Hepatocyte (in vitro differentiated cells): ENCODE results near the gene ZSWIM4. TPM values are rescaled to one million over a fixed set of nuclear protein-coding genes. Genes with fewer than 3 reads are reported as not detected.

ENCODE experiments used
- DNase-seq: peaks from one replicate; pipeline ENCODE4 v3.0.0-alpha.2; 2016; ENCODE audit warnings: low spot score
- H2AFZ ChIP-seq: fragments of 200-600 bp; sonication (generic); 2 replicates; pipeline ENCODE4 v1.6.0; 2016; ENCODE audit warnings: antibody characterized with exemption, mild to moderate bottlenecking
- H3K27ac ChIP-seq: fragments of 200-600 bp; sonication (generic); 2 replicates; pipeline ENCODE4 v1.5.1; 2016; ENCODE audit warnings: mild to moderate bottlenecking
- H3K27me3 ChIP-seq: fragments of 200-600 bp; sonication (generic); 2 replicates; pipeline ENCODE4 v1.6.1; 2016
- H3K36me3 ChIP-seq: fragments of 200-600 bp; sonication (generic); replicated peaks from 2 replicates; pipeline ENCODE4 v1.5.1; 2016; ENCODE audit warnings: low read depth; ENCODE audit not compliant: insufficient read depth
- H3K4me1 ChIP-seq: fragments of 200-600 bp; sonication (generic); 2 replicates; pipeline ENCODE4 v1.5.1; 2016; ENCODE audit warnings: mild to moderate bottlenecking, moderate library complexity; ENCODE audit not compliant: insufficient read depth
- H3K4me2 ChIP-seq: fragments of 200-600 bp; sonication (generic); 2 replicates; pipeline ENCODE4 v1.6.0; 2016
- H3K4me3 ChIP-seq: fragments of 200-600 bp; sonication (generic); 2 replicates; pipeline ENCODE4 v1.5.1; 2016; ENCODE audit warnings: mild to moderate bottlenecking
- H3K79me2 ChIP-seq: fragments of 200-600 bp; sonication (generic); 2 replicates; pipeline ENCODE4 v1.6.0; 2017; ENCODE audit warnings: mild to moderate bottlenecking
- H3K9me2 ChIP-seq: fragments of 200-600 bp; sonication (generic); replicated peaks from 2 replicates; pipeline ENCODE4 v1.6.0; 2017; ENCODE audit warnings: mild to moderate bottlenecking; ENCODE audit not compliant: insufficient read depth
- H3K9me3 ChIP-seq: fragments of 200-600 bp; sonication (generic); 2 replicates; pipeline ENCODE4 v1.5.1; 2016; ENCODE audit warnings: low read depth, mild to moderate bottlenecking
- H4K20me1 ChIP-seq: fragments of 200-600 bp; sonication (generic); 2 replicates; pipeline ENCODE4 v1.6.0; 2016; ENCODE audit warnings: mild to moderate bottlenecking; ENCODE audit not compliant: insufficient read depth, poor library complexity, severe bottlenecking
- CTCF ChIP-seq: fragments of 200-600 bp; sonication (generic); IDR thresholded peaks from 2 replicates; pipeline ENCODE4 v1.5.1; 2016; ENCODE audit warnings: antibody characterized with exemption, mild to moderate bottlenecking; ENCODE audit not compliant: poor library complexity
- EZH2 ChIP-seq: fragments of 200-600 bp; sonication (generic); IDR thresholded peaks from 2 replicates; pipeline ENCODE4 v1.6.1; 2016; ENCODE audit warnings: antibody characterized with exemption, mild to moderate bottlenecking, borderline replicate concordance
- EZH2phosphoT487 ChIP-seq: fragments of 200-600 bp; sonication (generic); IDR thresholded peaks from one replicate; pipeline ENCODE4 v1.6.1; 2018; ENCODE audit warnings: antibody characterized with exemption, mild to moderate bottlenecking, low read depth, moderate library complexity; ENCODE audit not compliant: unreplicated experiment, severe bottlenecking
- WGBS: methylation state at CpG from one replicate; pipeline ENCODE4 v1.1.6; 2016; ENCODE audit warnings: low lambda C conversion rate; ENCODE audit errors: missing lambda C conversion rate; 5-methylcytosine and 5-hydroxymethylcytosine counted together
- polyA plus RNA-seq: library from polyadenylated mRNA; unstranded; fragments of >200 nt; fragmentation: Nextera tagmentation; extraction: Ambion mirVana; gene quantifications from 2 replicates; pipeline ENCODE4 v1.2.1, GENCODE V29; 2016
- total RNA-seq: library from RNA; depleted of rRNA; stranded (reverse); fragments of >200 nt; gene quantifications from 2 replicates; pipeline ENCODE4 v1.2.3, GENCODE V29; 2014

Gene ZSWIM4
- total and polyA plus RNA-seq, 2 experiments from 2014 or later = 3.5 to 3.7 TPM

GRCh38 chr19:13846557-13847406, 51.5 kb downstream of the ZSWIM4 start:
- Histone ChIP-seq H4K20me1 (peaks cover 7% of the 10 kb centered on the region), H3K4me1 (peaks cover 58% of the 10 kb centered on the region), H3K79me2 (peaks cover 12% of the 10 kb centered on the region), H3K4me3 (no peak overlapping the region), H3K27ac (peak overlapping the region; percentile 99), H3K9me3 (no peaks in the 10 kb centered on the region), H3K36me3 (no peaks in the 10 kb centered on the region), H3K4me2 (peak overlapping the region; percentile 81), H3K27me3 (no peaks in the 10 kb centered on the region), H2AFZ (no peak overlapping the region), H3K9me2 (no peaks in the 10 kb centered on the region)
- peak; percentile 96 for DNase-seq
- TF ChIP-seq EZH2phosphoT487 (no peak), EZH2 (no peak), CTCF (no peak)
- 1% methylated on average over 22 of the region's 23 CpGs for WGBS

GRCh38 chr19:13847407-13848339, 52.4 kb downstream of the ZSWIM4 start:
- peaks cover 4% of the 10 kb centered on the region for H3K79me2 ChIP-seq
- no peaks in the 10 kb centered on the region for H4K20me1 ChIP-seq
- TF ChIP-seq EZH2 (no peak), EZH2phosphoT487 (no peak), CTCF (no peak)
- peak; percentile 98 for DNase-seq
- H2AFZ ChIP-seq = no peak overlapping the region
- 0% methylated on average over 7 of the region's 47 CpGs for WGBS
- H3K4me3 ChIP-seq = peak overlapping the region; percentile 9
- no peaks in the 10 kb centered on the region for H3K9me2 ChIP-seq
- H3K27me3 ChIP-seq = no peaks in the 10 kb centered on the region
- H3K27ac ChIP-seq = peak overlapping the region; percentile 99
- H3K4me2 ChIP-seq = peak overlapping the region; percentile 81
- H3K9me3 ChIP-seq = no peaks in the 10 kb centered on the region
- H3K36me3 ChIP-seq = no peaks in the 10 kb centered on the region
- H3K4me1 ChIP-seq = peaks cover 65% of the 10 kb centered on the region

- no peaks in the 10 kb centered on the region for H3K9me2 ChIP-seq
- no peaks in the 10 kb centered on the region for H3K36me3 ChIP-seq
- 73% methylated on average over 4 of the region's 4 CpGs for WGBS
- no peaks in the 10 kb centered on the region for H3K9me3 ChIP-seq
- peak overlapping the region; percentile 81 for H3K4me2 ChIP-seq
- no peak for DNase-seq
- H2AFZ ChIP-seq = no peak overlapping the region
- no peaks in the 10 kb centered on the region for H3K79me2 ChIP-seq
- no peak overlapping the region for H3K4me3 ChIP-seq
- no peaks in the 10 kb centered on the region for H3K27me3 ChIP-seq
- TF ChIP-seq EZH2 (no peak), CTCF (no peak), EZH2phosphoT487 (no peak)
- peak overlapping the region; percentile 99 for H3K27ac ChIP-seq
- no peaks in the 10 kb centered on the region for H4K20me1 ChIP-seq
- peaks cover 67% of the 10 kb centered on the region for H3K4me1 ChIP-seq
Observed at GRCh38 chr19:13848340-13848677, 53.1 kb downstream of the ZSWIM4 start.
